ENCODE results near the gene GAP43.
"Not testable (repeated sequence)": the region's sequence is repeated elsewhere in the genome, so short reads cannot be mapped to it uniquely, and the experiment has no call there.

The GAP43 gene

GRCh38 chr3:115695090-115695489 is 71.8 kb downstream of the GAP43 start:
- DNase-seq (ENCODE audit: low read depth in 2 of 3, low spot score in 1 of 3), result no peak

GRCh38 chr3:115697263-115698053 is 74.1 kb downstream of the GAP43 start:
- no peak for DNase-seq (ENCODE audit: low read depth in 2 of 3, low spot score in 1 of 3)

DNA sequence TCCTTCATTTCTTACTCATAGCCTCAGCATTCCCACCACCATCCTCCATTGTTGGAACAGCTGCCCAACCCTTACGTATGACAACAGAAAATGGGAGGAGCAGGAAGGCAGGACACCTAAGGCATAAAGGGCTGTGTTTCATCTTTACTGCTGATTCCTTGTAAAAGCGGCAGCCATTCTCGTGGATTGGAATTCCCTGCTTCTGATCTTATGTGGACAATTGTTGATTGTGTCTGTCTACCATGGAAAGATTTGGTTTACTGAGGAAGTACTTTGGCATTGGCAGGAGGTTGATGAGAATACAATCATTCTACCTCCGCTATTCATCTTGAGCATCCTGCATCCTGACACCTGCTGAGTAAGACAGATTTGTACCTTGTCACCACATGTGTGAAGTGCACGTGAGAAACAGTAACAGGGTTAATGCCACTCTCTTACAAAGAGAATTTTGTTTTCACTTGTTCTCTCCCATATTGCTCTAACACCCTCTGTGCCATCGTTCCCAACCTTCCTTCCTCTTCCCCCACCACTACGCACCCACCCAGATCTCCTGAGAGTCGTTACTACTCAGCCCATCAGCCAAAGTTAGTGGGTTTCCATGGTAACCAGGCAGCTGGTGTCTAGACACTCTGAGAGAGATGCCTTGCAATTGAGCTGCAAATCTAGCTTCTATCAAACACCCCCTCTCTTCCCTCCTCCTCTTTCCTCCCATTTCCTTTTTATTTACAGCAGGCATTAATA is 75.7 kb downstream of the GAP43 start:
- DNase-seq (ENCODE audit: low read depth in 2 of 3, low spot score in 1 of 3), result no peak

DNA sequence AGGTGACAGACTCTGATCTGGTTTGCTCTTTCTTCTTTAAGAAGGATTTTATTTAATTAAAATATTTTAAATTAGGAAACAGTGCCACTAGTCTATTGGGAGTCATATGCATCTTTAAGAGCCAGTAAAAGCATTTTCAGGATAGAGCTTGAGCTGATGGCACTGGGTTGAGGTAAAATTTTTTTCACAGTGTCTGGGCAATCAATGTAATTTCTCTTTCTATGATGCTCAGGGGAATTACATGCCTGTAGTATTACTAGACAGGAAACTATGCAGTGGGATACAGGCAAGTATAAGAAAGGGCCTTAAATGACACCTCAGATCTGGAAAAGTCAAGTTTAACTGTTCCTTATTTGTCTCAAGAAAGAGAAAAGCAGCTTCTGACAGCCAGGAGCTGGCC is 76.4 kb downstream of the GAP43 start:
- no peak for DNase-seq (ENCODE audit: low read depth in 2 of 3, low spot score in 1 of 3)

DNA sequence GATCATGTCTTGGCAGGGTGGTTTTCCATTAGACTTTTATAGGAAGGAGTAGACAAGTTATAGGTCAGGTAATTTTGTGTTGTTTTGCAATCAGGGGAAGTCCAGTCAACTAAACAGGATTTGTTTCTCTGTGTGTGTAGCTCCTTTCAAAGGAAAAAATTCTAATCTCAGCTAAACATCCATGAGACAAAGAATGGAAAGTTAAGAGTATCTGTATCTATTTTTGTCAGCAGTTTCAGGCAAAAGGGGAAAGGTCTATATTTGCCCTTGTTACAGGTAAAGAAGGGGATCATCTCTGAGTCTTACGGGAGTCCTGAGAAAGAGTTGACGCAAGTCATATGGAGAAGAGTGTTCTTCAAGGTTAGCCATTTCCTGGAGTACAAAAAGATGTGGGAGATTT is 79.3 kb downstream of the GAP43 start:
- no peak for DNase-seq (ENCODE audit: low read depth in 2 of 3, low spot score in 1 of 3)

DNA sequence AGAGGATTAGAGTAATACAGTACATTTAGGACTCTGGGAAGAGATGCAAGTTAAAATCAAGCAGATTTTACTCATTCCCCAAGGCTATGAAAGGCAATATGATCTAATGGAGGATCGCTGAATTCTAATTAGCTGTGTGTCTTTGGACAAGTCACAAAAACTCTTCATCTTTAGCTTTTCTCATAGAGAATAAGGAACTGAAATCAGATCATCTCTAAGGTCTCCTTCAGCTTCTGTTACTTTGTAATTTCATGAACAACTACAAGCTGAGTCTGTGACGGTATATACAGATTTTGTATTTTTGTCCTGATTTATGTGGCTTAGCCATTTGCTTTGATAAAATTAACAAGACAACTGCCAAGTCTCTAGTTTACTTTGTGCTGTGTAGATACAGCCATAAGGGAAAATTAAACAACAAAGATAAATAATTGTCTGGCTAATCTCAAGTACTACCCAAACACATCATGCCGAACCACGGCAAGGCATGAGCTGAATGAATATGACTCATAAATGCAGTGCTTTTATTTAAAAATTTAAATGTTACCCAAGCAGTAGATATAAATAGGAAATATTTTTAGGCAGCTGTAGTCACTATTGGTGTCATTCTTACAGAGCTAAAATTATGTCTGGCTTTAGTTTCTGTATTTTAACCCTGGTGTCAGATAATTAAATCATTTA is 81.5 kb downstream of the GAP43 start:
- no peak for DNase-seq (ENCODE audit: low read depth in 2 of 3, low spot score in 1 of 3)

DNA sequence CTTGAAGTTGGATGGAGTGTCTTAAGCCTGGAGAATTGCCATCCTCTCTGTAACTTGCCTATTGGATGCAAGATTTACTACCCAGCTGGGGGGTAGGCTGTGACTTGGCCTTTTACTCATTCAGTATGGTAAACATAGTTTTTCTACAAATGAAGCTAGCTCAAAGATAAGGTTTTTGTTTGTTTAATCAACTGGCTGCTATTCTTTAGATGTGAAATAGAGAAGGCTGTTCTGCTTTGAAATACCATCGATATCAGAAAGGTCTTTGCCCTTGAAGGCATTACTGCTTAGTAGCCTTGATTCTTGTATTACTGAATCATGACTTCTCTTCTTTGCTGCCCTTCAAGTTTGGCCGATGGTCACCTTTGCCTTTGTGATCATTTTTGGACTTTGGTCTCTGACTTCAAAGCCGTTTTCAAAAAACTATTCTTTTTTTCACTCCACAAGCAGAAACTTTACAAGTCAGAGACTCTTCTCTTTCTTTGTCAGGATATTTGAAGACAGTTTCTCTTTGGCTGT is 83.1 kb downstream of the GAP43 start:
- no peak for DNase-seq (ENCODE audit: low read depth in 2 of 3, low spot score in 1 of 3)

- no peak for DNase-seq (ENCODE audit: low read depth in 2 of 3, low spot score in 1 of 3)
Observed at GRCh38 chr3:115708540-115708939, 85.2 kb downstream of the GAP43 start.

- DNase-seq (ENCODE audit: low read depth in 2 of 3, low spot score in 1 of 3), result no peak
Observed at GRCh38 chr3:115709093-115709492, 85.8 kb downstream of the GAP43 start.

GRCh38 chr3:115709931-115710330 is 86.6 kb downstream of the GAP43 start:
- no peak for DNase-seq (ENCODE audit: low read depth in 2 of 3, low spot score in 1 of 3)

DNA sequence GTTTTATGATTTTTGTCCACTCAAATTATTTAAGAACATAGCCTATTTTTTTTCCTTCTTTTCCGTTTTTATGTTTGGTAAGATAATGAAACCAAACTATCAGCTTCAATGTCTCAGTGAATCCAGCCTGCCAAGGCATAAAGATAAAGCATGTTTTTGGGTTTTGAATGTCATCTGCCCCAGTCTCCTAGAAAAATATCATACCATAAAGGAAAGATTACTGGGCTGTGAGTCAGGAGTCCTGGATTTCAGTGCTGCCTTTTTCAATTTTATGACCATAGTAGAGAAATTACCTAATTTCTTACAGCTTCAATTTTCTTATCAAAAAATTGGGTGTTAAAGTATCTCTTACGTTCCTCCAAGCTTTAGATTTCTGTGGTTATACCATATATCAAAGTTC is 87.5 kb downstream of the GAP43 start:
- no peak for DNase-seq (ENCODE audit: low read depth in 2 of 3, low spot score in 1 of 3)

GRCh38 chr3:115712871-115713270 is 89.6 kb downstream of the GAP43 start:
- no peak for DNase-seq (ENCODE audit: low read depth in 2 of 3, low spot score in 1 of 3)

DNA sequence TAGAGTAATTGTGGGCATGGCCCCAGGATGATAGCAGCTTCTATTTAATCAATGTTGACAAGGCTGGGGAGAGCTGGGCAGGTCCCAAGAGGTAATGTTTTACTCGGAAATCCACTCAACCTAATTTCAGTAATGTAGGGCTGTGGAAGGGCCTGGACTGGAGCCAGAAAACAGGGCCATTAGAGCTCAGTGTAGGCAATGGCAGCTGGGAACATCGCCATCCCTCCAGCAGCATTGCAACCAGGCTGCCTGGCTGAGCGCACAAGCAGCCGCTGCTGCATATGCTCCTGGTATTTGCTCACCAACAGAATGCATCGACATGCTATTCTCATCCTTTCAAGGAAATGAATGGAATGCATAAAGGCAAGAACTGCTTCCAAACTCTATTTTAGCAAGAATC is 90.0 kb downstream of the GAP43 start:
- no peak for DNase-seq (ENCODE audit: low read depth in 2 of 3, low spot score in 1 of 3)

DNA sequence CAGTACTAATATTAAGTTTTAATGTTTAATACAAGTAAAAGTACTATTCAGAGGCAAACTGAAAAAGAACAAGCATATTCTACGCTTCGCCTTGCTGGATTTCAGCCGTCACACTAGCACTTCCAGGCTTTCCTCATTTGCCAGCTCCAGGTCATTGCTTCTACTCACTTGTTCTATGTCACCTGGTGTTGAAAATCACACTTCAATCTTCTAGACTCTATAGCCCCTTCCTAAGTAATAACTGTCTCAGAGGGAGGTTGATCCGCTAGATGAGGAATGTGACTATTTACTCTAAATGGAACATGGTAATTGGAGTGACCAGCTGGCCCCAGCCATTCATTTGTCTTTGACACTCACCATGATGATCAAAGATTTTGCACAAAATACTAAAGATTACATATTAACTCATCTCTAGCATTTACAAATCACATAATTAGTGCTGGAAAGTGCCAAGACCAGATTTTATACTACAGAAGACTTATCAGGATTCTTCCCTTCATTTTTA is 92.0 kb downstream of the GAP43 start:
- DNase-seq (ENCODE audit: low read depth in 2 of 3, low spot score in 1 of 3), result no peak

DNA sequence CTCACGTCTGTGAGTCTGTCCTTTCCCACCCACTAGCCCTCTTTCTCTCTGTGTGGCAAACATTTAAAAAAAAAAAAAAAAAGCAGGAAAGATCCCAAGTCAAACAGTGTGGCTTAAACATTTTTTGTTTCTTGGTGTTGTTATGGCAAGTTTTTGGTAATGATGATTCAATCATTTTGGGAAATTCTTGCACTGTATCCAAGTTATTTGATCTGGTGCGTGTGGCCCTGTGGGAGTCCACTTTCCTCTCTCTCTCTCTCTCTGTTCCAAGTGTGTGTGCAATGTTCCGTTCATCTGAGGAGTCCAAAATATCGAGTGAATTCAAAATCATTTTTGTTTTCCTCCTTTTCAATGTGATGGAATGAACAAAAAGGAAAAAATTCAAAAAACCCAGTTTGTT is 97.7 kb downstream of the GAP43 start:
- no peak for DNase-seq (ENCODE audit: low read depth in 2 of 3, low spot score in 1 of 3)

GRCh38 chr3:115725800-115726199 is 102.5 kb downstream of the GAP43 start:
- no peak for DNase-seq (ENCODE audit: low read depth in 2 of 3, low spot score in 1 of 3)

DNA sequence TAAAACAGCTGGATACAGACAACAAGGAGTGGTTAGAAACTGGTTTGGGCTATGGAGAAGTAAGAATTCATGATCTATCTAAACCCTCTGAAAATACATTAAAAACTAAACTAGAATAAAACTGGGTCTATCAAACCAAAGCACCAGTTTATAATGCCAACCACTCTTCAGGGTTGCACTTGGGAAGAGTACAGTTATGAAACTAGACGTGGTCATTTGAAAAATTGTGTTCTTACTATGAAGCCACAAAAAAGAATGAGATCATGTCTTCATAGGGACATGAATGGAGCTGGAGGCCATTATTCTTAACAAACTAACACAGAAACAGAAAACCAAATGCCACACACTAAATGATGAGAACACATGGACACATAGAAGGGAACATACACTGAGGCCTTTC is 103.8 kb downstream of the GAP43 start:
- DNase-seq (ENCODE audit: low read depth in 2 of 3, low spot score in 1 of 3), result no peak

DNA sequence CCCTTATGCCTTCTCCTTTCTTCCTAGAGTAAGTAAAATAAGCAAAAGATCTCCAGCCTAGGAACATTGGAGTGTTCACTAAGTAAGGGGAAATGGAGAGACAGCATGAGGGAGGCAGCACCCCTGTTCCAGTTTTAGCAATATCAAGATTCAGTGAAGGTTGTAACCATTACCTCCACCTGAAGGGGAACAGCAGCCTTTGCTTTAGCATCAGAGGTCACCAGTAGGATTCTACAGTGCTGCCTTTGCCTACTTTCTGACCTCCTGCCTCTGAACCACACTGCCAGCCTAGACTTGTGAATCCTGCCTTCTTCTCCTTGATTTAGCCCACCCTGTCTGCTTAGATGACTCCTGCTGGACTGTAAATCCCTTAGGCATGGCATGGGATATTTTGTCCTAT is 104.7 kb downstream of the GAP43 start:
- no peak for DNase-seq (ENCODE audit: low read depth in 2 of 3, low spot score in 1 of 3)

DNA sequence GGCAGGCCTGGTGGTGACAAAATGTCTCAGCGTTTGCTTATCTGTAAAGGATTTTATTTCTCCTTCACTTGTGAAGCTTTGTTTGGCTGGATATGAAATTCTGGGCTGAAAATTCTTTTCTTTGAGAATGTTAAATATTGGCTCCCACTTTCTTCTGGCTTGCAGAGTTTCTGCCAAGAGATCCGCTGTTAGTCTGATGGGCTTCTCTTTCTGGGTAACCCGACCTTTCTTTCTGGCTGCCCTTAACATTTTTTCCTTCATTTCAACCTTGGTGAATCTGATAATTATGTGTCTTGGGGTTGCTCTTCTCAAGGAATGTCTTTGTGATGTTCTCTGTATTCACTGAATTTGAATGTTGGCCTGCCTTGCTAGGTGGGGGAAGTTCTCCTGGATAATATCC is 113.0 kb downstream of the GAP43 start:
- not testable (repeated sequence) for DNase-seq (ENCODE audit: low read depth in 2 of 3, low spot score in 1 of 3)

DNA sequence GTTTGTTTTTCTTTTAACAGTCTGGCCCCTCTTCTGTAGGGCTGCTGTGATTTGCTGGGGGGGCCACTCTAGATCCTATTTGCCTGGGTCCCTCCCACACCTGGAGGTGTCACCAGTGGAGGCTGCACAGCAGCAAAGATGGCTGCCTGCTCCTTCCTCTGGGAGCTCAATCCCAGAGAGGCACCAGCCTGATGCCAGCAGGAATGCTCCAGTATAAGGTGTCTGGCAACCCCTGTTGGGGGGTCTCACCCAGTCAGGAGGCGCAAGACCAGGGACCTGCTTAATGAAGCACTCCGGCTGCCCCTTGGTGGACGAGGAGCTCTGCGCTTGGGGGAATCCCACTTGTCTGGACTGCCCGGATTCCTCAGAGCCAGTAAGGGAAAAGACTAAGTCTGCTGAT is 118.3 kb downstream of the GAP43 start:
- no peak for DNase-seq (ENCODE audit: low read depth in 2 of 3, low spot score in 1 of 3)

GRCh38 chr3:115744516-115744915 is 121.2 kb downstream of the GAP43 start:
- DNase-seq (ENCODE audit: low read depth in 2 of 3, low spot score in 1 of 3), result not testable (repeated sequence)

GRCh38 chr3:115752978-115753377 is 129.7 kb downstream of the GAP43 start:
- not testable (repeated sequence) for DNase-seq (ENCODE audit: low read depth in 2 of 3, low spot score in 1 of 3)
